OCI-LY7 (cell line): ENCODE results near the gene SEZ6L. TPM values are rescaled to one million over a fixed set of nuclear protein-coding genes. Genes with fewer than 3 reads are reported as not detected.

Source experiments
- BruUV-seq: library from RNA; stranded (reverse); fragments of 400-500 nt; replicated peaks from 2 replicates; lab custom pipeline; 2021; lab: Mats Ljungman, UMichigan
- CTCF ChIA-PET: fragments of 300-600 bp; sonication (Branson Sonifier 250); formaldehyde crosslinking; loops from one replicate; lab custom pipeline; 2022; ENCODE audit warnings: antibody characterized with exemption; ENCODE audit not compliant: unreplicated experiment; lab: Charles Lee
- POLR2A ChIA-PET: fragments of 300-600 bp; sonication (Branson Sonifier 250); formaldehyde crosslinking; loops from one replicate; lab custom pipeline; 2022; ENCODE audit warnings: antibody characterized with exemption; lab: Charles Lee
- DNase-seq: peaks from one replicate; pipeline ENCODE4 v3.0.0-alpha.2; 2015; ENCODE audit warnings: low spot score
- H2AFZ ChIP-seq: fragments of 200-600 bp; sonication (generic), shearing (Covaris generic); 2 replicates; pipeline ENCODE4 v1.6.1; 2014; ENCODE audit warnings: mild to moderate bottlenecking, antibody characterized with exemption, low read length, moderate library complexity
- H3K27ac ChIP-seq: fragments of 200-600 bp; sonication (generic); 2 replicates; pipeline ENCODE4 v1.5.1; 2014; ENCODE audit warnings: mixed run types, low read depth, mild to moderate bottlenecking, moderate library complexity, low read length, inconsistent platforms; ENCODE audit not compliant: poor library complexity, severe bottlenecking
- H3K36me3 ChIP-seq: fragments of 200-600 bp; sonication (generic); 2 replicates; pipeline ENCODE4 v1.6.1; 2014; ENCODE audit warnings: mild to moderate bottlenecking, antibody characterized with exemption, low read length, moderate library complexity, mixed read lengths; ENCODE audit not compliant: insufficient read depth
- H3K4me1 ChIP-seq: fragments of 200-600 bp; sonication (generic); 2 replicates; pipeline ENCODE4 v1.5.1; 2014; ENCODE audit warnings: mild to moderate bottlenecking, low read length; ENCODE audit not compliant: insufficient read depth, poor library complexity, severe bottlenecking
- H3K4me2 ChIP-seq: fragments of 200-600 bp; sonication (generic); 2 replicates; pipeline ENCODE4 v1.6.1; 2014; ENCODE audit warnings: mild to moderate bottlenecking, low read length
- H3K4me3 ChIP-seq: fragments of 200-600 bp; sonication (generic); 2 replicates; pipeline ENCODE4 v1.5.1; 2014; ENCODE audit warnings: mild to moderate bottlenecking, low read depth, low read length; ENCODE audit not compliant: poor library complexity, severe bottlenecking
- H3K79me2 ChIP-seq: fragments of 200-600 bp; sonication (generic); 2 replicates; pipeline ENCODE4 v1.6.1; 2016; ENCODE audit warnings: low read depth, mild to moderate bottlenecking, low read length, moderate library complexity, mixed read lengths; ENCODE audit not compliant: insufficient read depth
- H3K9me2 ChIP-seq: fragments of 200-600 bp; sonication (generic); 2 replicates; pipeline ENCODE4 v1.6.1; 2016; ENCODE audit warnings: mild to moderate bottlenecking, low read length, mixed read lengths; ENCODE audit not compliant: insufficient read depth
- H3K9me3 ChIP-seq: fragments of 200-600 bp; sonication (generic); 2 replicates; pipeline ENCODE4 v1.6.1; 2014; ENCODE audit warnings: mild to moderate bottlenecking, mixed run types, low read length, mixed read lengths
- H4K20me1 ChIP-seq: fragments of 200-600 bp; sonication (generic); 2 replicates; pipeline ENCODE4 v1.6.1; 2014; ENCODE audit warnings: mild to moderate bottlenecking, antibody characterized with exemption, low read length, moderate library complexity, mixed read lengths; ENCODE audit not compliant: insufficient read depth
- EZH2phosphoT487 ChIP-seq: fragments of 200-600 bp; sonication (generic); IDR thresholded peaks from 2 replicates; pipeline ENCODE4 v1.6.1; 2018; ENCODE audit warnings: low read depth, borderline replicate concordance, mild to moderate bottlenecking, mixed run types, antibody characterized with exemption, low read length, moderate library complexity, mixed read lengths
- intact Hi-C: fragments of 100-400 bp; cut with micrococcal nuclease; formaldehyde crosslinking; loops from one replicate; pipeline ENCODE4 v1.10.0; 2022; ENCODE audit not compliant: unreplicated experiment
- total RNA-seq, 2 experiments: library from RNA; depleted of rRNA in 1 of 2; stranded (reverse); fragments of >200 nt in 1 of 2; shearing (Covaris generic) in 1 of 2; gene quantifications; 2 replicates each; pipeline ENCODE4 v1.2.3, GENCODE V29; 2014 to 2022
- TF ChIP-seq, protein P1 (sequence below): fragments of 200-600 bp; sonication (generic); conservative IDR thresholded peaks from 2 replicates; pipeline ENCODE4 v1.5.1; 2014; ENCODE audit warnings: mild to moderate bottlenecking, antibody characterized with exemption, low read length, moderate library complexity, mixed read lengths

SEZ6L gene
- total RNA-seq, 2 experiments from 2014 or later = not detected

DNA sequence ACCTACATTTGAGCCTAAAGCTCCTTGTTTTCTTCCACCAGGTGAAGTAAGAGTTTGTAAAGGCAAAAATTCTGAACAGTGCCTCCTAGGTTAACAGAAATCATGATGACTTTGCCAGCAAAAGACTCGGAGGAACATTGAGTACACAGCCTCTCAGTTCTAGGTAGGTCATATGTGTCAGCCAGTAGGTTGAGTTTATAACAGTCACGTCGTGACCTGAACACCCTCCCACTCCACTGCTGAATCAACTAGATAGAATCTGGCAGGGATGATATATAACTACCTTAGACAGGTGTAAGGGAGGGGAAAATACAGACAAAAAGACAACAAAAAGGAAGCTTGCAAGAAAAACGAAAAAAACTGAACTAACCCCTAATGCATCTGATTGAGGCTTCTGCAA is 247.0 kb downstream of the SEZ6L start:
- intact Hi-C loops = no loop called here
- H3K4me3 ChIP-seq = no peak overlapping the region
- no peaks in the 10 kb centered on the region for H3K36me3 ChIP-seq
- H3K9me3 ChIP-seq = no peaks in the 10 kb centered on the region
- no peak for DNase-seq
- H3K27ac ChIP-seq = no peak overlapping the region
- TF ChIP-seq, protein P1, sequence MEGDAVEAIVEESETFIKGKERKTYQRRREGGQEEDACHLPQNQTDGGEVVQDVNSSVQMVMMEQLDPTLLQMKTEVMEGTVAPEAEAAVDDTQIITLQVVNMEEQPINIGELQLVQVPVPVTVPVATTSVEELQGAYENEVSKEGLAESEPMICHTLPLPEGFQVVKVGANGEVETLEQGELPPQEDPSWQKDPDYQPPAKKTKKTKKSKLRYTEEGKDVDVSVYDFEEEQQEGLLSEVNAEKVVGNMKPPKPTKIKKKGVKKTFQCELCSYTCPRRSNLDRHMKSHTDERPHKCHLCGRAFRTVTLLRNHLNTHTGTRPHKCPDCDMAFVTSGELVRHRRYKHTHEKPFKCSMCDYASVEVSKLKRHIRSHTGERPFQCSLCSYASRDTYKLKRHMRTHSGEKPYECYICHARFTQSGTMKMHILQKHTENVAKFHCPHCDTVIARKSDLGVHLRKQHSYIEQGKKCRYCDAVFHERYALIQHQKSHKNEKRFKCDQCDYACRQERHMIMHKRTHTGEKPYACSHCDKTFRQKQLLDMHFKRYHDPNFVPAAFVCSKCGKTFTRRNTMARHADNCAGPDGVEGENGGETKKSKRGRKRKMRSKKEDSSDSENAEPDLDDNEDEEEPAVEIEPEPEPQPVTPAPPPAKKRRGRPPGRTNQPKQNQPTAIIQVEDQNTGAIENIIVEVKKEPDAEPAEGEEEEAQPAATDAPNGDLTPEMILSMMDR = no peak
- TF ChIP-seq EZH2phosphoT487 = no peak
- no peaks in the 10 kb centered on the region for H3K9me2 ChIP-seq
- H4K20me1 ChIP-seq = no peaks in the 10 kb centered on the region
- H3K79me2 ChIP-seq = no peaks in the 10 kb centered on the region
- H3K4me2 ChIP-seq = no peak overlapping the region
- BruUV-seq = no TSS peak
- H3K4me1 ChIP-seq = no peaks in the 10 kb centered on the region
- ChIA-PET CTCF (no interaction called here), POLR2A (interaction anchor here (0.5 kb wide), 1 partner anchor 28 kb away, joined by 3 read pairs; no protein-coding TSS in a partner anchor)
- no peak overlapping the region for H2AFZ ChIP-seq

DNA sequence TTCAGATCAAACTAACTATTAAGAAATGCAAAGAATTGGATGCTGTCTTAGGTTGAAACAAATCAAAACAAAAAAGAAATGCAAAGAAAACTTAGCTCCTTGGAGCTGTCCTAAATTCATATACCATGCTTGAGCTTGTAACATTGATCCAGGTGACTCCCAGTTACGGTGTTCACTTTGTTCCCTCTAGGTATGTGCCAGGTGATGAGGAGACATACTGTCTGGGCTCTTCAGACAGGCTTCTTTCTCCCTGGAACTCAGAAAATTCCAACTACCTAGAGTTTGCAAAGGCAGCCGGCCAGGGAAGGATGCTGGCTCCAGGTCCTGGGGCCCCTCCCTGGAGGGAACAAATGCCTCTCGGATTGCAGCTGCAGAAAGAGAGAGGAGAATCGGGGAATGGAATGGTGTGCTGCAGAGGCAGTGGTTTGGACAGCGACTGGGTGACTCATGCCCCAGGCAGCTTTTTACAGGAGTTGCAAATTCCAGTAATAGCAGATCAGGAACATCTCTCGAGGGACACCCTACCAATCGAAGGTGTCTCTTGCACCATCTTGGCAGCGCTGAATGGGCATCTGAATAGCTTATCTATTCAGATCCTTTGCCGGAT is 247.5 kb downstream of the SEZ6L start:
- H3K27ac ChIP-seq = no peak overlapping the region
- BruUV-seq = no TSS peak
- no peak for DNase-seq
- ChIA-PET POLR2A (interaction anchor here (0.6 kb wide), 1 partner anchor 32 kb away, joined by 3 read pairs; no protein-coding TSS in a partner anchor), CTCF (no interaction called here)
- H3K9me3 ChIP-seq = no peaks in the 10 kb centered on the region
- no peaks in the 10 kb centered on the region for H4K20me1 ChIP-seq
- H3K79me2 ChIP-seq = no peaks in the 10 kb centered on the region
- no peaks in the 10 kb centered on the region for H3K36me3 ChIP-seq
- intact Hi-C loops = no loop called here
- TF ChIP-seq, protein P1 = no peak
- TF ChIP-seq EZH2phosphoT487 = no peak
- no peak overlapping the region for H2AFZ ChIP-seq
- no peaks in the 10 kb centered on the region for H3K4me1 ChIP-seq
- H3K4me3 ChIP-seq = no peak overlapping the region
- H3K4me2 ChIP-seq = no peak overlapping the region
- H3K9me2 ChIP-seq = no peaks in the 10 kb centered on the region

DNA sequence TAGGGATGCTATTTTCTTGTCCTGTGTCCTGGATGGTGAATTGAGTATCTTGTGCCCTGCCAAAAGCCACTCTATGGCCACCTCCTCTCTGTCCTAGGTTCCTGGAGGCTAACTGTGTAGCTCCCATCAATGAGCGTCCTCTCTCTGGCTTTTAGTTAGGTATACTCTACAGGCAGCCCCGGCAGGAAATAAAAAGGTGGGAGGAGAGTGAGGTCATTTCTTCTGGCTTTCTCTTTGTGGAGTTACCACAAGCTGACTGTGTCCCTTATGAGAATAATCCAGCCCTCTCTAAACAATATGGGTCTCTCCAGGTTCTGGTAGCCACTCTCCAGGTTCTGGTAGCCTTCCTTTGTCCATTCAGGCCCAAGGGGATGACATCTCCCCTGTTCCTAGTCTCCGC is 248.1 kb downstream of the SEZ6L start:
- Histone ChIP-seq H4K20me1 (no peaks in the 10 kb centered on the region), H3K4me1 (no peaks in the 10 kb centered on the region), H3K79me2 (no peaks in the 10 kb centered on the region), H2AFZ (no peak overlapping the region), H3K4me3 (no peak overlapping the region), H3K9me2 (no peaks in the 10 kb centered on the region), H3K27ac (no peak overlapping the region), H3K4me2 (no peak overlapping the region), H3K9me3 (0 out of 2 replicates have a peak, but pooled peaks cover under 1% of the 10 kb centered on the region), H3K36me3 (no peaks in the 10 kb centered on the region)
- ChIA-PET CTCF (no interaction called here), POLR2A (no interaction called here)
- BruUV-seq = no TSS peak
- intact Hi-C loops = no loop called here
- no peak for DNase-seq
- no peak for TF ChIP-seq EZH2phosphoT487
- TF ChIP-seq, protein P1 = no peak
